ENCODE measurements around the gene PBOV1.
"Not testable (repeated sequence)": the region's sequence is repeated elsewhere in the genome, so short reads cannot be mapped to it uniquely, and the experiment has no call there.

DNA sequence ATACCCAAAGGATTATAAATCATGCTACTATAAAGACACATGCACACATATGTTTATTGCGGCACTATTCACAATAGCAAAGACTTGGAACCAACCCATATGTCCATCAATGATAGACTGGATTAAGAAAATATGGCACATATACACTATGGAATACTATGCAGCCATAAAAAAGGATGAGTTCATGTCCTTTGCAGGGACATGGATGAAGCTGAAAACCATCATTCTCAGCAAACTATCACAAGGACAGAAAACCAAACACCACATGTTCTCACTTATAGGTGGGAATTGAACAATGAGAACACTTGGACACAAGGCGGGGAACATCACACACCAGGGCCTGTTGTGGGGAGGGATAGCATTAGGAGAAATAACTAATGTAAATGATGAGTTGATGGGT lies 5.8 kb downstream of the PBOV1 start:
- TF ChIP-seq, protein P1, sequence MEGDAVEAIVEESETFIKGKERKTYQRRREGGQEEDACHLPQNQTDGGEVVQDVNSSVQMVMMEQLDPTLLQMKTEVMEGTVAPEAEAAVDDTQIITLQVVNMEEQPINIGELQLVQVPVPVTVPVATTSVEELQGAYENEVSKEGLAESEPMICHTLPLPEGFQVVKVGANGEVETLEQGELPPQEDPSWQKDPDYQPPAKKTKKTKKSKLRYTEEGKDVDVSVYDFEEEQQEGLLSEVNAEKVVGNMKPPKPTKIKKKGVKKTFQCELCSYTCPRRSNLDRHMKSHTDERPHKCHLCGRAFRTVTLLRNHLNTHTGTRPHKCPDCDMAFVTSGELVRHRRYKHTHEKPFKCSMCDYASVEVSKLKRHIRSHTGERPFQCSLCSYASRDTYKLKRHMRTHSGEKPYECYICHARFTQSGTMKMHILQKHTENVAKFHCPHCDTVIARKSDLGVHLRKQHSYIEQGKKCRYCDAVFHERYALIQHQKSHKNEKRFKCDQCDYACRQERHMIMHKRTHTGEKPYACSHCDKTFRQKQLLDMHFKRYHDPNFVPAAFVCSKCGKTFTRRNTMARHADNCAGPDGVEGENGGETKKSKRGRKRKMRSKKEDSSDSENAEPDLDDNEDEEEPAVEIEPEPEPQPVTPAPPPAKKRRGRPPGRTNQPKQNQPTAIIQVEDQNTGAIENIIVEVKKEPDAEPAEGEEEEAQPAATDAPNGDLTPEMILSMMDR (IDR thresholded peaks at IDR 0.05), result not testable (repeated sequence)
- TF ChIP-seq ZFX (IDR thresholded peaks at IDR 0.05; ENCODE audit: borderline replicate concordance), result not testable (repeated sequence)
